CD4-positive, alpha-beta T cell (primary cell): ENCODE measurements around the gene CYP1A1. TPM values are rescaled to one million over a fixed set of nuclear protein-coding genes. Genes with fewer than 3 reads are reported as not detected.

Experiments
- ATAC-seq: fragments of 200-7000 bp; cut with Tn5 transposase; one replicate; pipeline ENCODE4 v1.10.0; 2022; ENCODE audit warnings: mild to moderate bottlenecking; ENCODE audit not compliant: poor library complexity
- CTCF ChIA-PET: fragments of 350-600 bp; sonication (Branson Sonifier 250); formaldehyde crosslinking; loops from one replicate; lab custom pipeline; 2021; ENCODE audit warnings: antibody characterized with exemption, inconsistent platforms; lab: Charles Lee
- POLR2A ChIA-PET: fragments of 350-600 bp; sonication (Branson Sonifier 250); formaldehyde crosslinking; loops from one replicate; lab custom pipeline; 2021; ENCODE audit warnings: antibody characterized with exemption, inconsistent platforms; lab: Charles Lee
- DNase-seq, 14 experiments: peaks; one replicate each; pipeline ENCODE4 v3.0.0-alpha.2; 2013 to 2020; ENCODE audit warnings: mixed read lengths in 2 of 14
- H3K27ac ChIP-seq, 2 donors: one replicate each; pipeline versions ENCODE4 v1.5.1 to v1.7.0; 2013; ENCODE audit warnings: low read length in 2 of 2, low read depth in 1 of 2, mild to moderate bottlenecking in 1 of 2
- H3K27me3 ChIP-seq, 2 experiments: 1 replicate in 1 of 2; 2 replicates in 1 of 2; pipeline versions ENCODE4 v1.6.1 to v1.7.0; 2013; ENCODE audit warnings: low read length in 2 of 2, control low read depth in 1 of 2, mild to moderate bottlenecking in 1 of 2, moderate library complexity in 1 of 2; ENCODE audit not compliant: insufficient read depth in 2 of 2, control insufficient read depth in 1 of 2
- H3K36me3 ChIP-seq: one replicate; pipeline ENCODE4 v1.6.1; 2013; ENCODE audit warnings: low read length, control low read depth; ENCODE audit not compliant: insufficient read depth
- H3K4me1 ChIP-seq: one replicate; pipeline ENCODE4 v1.6.1; 2013; ENCODE audit warnings: low read length, control low read depth; ENCODE audit not compliant: insufficient read depth
- H3K4me3 ChIP-seq: one replicate; pipeline ENCODE4 v1.5.1; 2013; ENCODE audit warnings: mild to moderate bottlenecking, low read length, moderate library complexity
- H3K9me3 ChIP-seq, 2 experiments: 1 replicate in 1 of 2; 2 replicates in 1 of 2; pipeline versions ENCODE4 v1.6.1 to v1.7.0; 2013; ENCODE audit warnings: low read length in 2 of 2, mild to moderate bottlenecking in 2 of 2, control low read depth in 1 of 2, moderate library complexity in 1 of 2; ENCODE audit not compliant: control insufficient read depth in 1 of 2, insufficient read depth in 1 of 2
- H3K27ac Mint-ChIP-seq: one replicate; pipeline ENCODE4 v1.8.0; 2020; ENCODE audit warnings: mixed read lengths
- H3K27me3 Mint-ChIP-seq: one replicate; pipeline ENCODE4 v1.8.0; 2021; ENCODE audit warnings: mixed read lengths
- H3K36me3 Mint-ChIP-seq: one replicate; pipeline ENCODE4 v1.8.0; 2021; ENCODE audit warnings: low read depth, mixed read lengths
- H3K4me1 Mint-ChIP-seq: one replicate; pipeline ENCODE4 v1.8.0; 2021; ENCODE audit warnings: low read depth, mixed read lengths
- H3K4me3 Mint-ChIP-seq: one replicate; pipeline ENCODE4 v1.8.0; 2020; ENCODE audit warnings: mild to moderate bottlenecking, mixed read lengths
- H3K9me3 Mint-ChIP-seq: one replicate; pipeline ENCODE4 v1.8.0; 2020; ENCODE audit warnings: mixed read lengths
- CTCF ChIP-seq: fragments of 200-600 bp; IDR thresholded peaks from one replicate; pipeline ENCODE4 v1.8.0; 2022; ENCODE audit warnings: antibody characterized with exemption, mild to moderate bottlenecking
- intact Hi-C, 2 experiments: fragments of 100-400 bp; cut with DNase I in 1 of 2; cut with micrococcal nuclease in 1 of 2; formaldehyde crosslinking; loops; one replicate each; pipeline versions ENCODE4 v1.15.1 to v1.9.0; 2023 to 2025; cut with DNase I, micrococcal nuclease
- total RNA-seq, 174 experiments: library from RNA in 2 of 174; stranded (reverse) in 2 of 174; gene quantifications; one replicate each; pipeline ENCODE4 v1.2.3 and lab custom pipeline; 2021 to 2026

The CYP1A1 gene
- total RNA-seq, 2 experiments from 2014 or later = not detected

- ATAC-seq = no peak
- DNase-seq = no peak
- H3K4me1 ChIP-seq = peaks cover 10% of the 10 kb centered on the region
- H3K36me3 ChIP-seq = no peaks in the 10 kb centered on the region
- H3K27ac ChIP-seq = no peak overlapping the region
- Mint-ChIP-seq H3K27ac (no peak overlapping the region), H3K36me3 (no peaks in the 10 kb centered on the region), H3K9me3 (no peaks in the 10 kb centered on the region), H3K27me3 (peaks cover 12% of the 10 kb centered on the region), H3K4me3 (no peak overlapping the region), H3K4me1 (no peaks in the 10 kb centered on the region)
- no peak overlapping the region for H3K4me3 ChIP-seq
- H3K27me3 ChIP-seq = no peaks in the 10 kb centered on the region
- no peaks in the 10 kb centered on the region for H3K9me3 ChIP-seq
- ChIA-PET CTCF (no interaction called here), POLR2A (no interaction called here)
- TF ChIP-seq CTCF = no peak
- intact Hi-C loops = no loop called here
Measured at GRCh38 chr15:74710319-74711094, 14.8 kb downstream of the CYP1A1 start.

DNA sequence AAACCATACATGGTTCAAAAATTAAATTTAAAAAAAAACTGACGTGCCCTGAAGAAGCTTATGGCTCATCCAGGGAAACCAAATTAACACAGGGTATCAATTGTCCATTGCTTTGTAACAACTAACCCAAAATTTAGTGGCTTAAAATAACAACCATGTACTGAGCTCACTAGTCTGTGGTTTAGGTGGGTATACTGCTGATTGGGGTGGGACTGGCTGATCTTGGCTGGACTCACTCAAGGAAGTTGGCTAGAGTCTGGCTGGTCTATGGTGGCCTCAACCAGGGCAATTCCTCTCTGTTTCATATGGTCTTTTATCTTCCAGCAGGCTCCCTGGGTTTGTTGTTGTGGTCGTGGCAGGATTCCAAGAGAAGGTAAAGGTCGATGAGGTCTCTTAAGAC, 15.4 kb downstream of the CYP1A1 start:
- no peak for TF ChIP-seq CTCF
- Mint-ChIP-seq H3K4me1 (no peaks in the 10 kb centered on the region), H3K4me3 (no peak overlapping the region), H3K36me3 (no peaks in the 10 kb centered on the region), H3K9me3 (no peaks in the 10 kb centered on the region), H3K27ac (no peak overlapping the region), H3K27me3 (peaks cover 15% of the 10 kb centered on the region)
- H3K9me3 ChIP-seq = no peaks in the 10 kb centered on the region
- ChIA-PET CTCF (no interaction called here), POLR2A (no interaction called here)
- peaks cover 10% of the 10 kb centered on the region for H3K4me1 ChIP-seq
- H3K36me3 ChIP-seq = no peaks in the 10 kb centered on the region
- no peak overlapping the region for H3K4me3 ChIP-seq
- no peaks in the 10 kb centered on the region for H3K27me3 ChIP-seq
- H3K27ac ChIP-seq = no peak overlapping the region
- intact Hi-C loops = no loop called here
- ATAC-seq (no peak), DNase-seq (no peak)

DNA sequence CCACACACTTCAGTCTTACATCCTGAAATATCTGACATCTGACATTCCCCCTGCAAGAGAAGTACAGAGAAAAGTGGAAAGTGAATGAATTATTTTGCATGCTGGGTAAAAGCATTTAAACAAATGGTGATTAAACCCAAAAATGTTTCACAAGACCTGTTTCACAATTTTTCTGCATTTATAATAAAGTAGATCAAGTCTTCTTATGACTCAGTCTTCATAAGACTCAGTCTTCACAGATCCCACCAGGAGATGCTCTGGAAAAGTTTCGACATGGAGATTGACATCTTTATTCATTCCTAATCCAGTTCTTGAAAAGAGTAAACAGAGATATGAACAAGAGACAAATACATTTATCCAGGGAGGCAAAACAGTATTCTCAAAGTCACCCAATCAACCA, 16.3 kb downstream of the CYP1A1 start:
- Mint-ChIP-seq H3K4me1 (no peaks in the 10 kb centered on the region), H3K36me3 (no peaks in the 10 kb centered on the region), H3K4me3 (no peak overlapping the region), H3K9me3 (no peaks in the 10 kb centered on the region), H3K27ac (no peak overlapping the region), H3K27me3 (peaks cover 15% of the 10 kb centered on the region)
- ChIA-PET POLR2A (no interaction called here), CTCF (no interaction called here)
- Histone ChIP-seq H3K27me3 (no peaks in the 10 kb centered on the region), H3K36me3 (no peaks in the 10 kb centered on the region), H3K4me1 (peaks cover 10% of the 10 kb centered on the region), H3K9me3 (no peaks in the 10 kb centered on the region), H3K27ac (no peak overlapping the region), H3K4me3 (no peak overlapping the region)
- DNase-seq = no peak
- intact Hi-C loops = no loop called here
- no peak for TF ChIP-seq CTCF
- ATAC-seq = no peak
